ENCODE measurements around the gene ATP2C2. TPM values are rescaled to one million over a fixed set of nuclear protein-coding genes. Genes with fewer than 3 reads are reported as not detected.

Gene ATP2C2
- total RNA-seq, 1 experiment from 2014 or later, result 4.0 TPM

DNA sequence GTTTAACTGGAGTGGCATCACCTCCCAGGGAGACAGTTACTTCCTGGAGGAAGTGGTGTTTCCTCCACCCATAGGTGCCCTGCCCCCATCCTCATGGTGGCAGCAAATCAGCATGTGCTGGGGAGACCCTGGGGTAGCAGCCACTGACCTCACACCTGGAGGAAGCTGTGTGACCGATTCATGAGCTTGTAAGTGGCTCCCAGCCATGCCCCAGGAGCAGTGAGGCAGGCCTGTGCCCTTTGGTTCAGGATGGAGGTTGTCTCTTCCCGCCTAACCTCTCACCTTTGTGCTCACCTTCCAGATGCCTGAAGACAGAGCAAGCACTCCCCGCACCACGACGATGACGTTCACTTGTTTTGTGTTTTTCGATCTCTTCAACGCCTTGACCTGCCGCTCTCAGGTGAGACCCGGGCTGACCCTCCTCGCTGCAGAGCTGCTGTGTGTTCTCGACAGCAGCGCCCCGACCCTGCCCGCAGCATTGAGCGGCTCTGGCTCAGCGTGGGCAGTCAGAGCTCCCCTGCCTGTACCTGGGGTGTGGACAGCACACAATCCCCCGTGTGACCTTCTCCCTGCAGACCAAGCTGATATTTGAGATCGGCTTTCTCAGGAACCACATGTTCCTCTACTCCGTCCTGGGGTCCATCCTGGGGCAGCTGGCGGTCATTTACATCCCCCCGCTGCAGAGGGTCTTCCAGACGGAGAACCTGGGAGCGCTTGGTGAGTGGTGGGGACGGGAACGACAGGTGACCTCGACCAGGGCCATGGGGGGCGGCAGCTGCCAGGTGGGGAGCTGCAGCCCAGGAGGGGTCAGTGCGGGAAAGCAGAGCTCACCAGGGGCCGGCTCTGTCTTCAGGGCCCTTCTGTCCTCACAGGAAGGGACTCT is 93.3 kb downstream of the ATP2C2 start:
- no peak overlapping the region for H3T11ph ChIP-seq (ENCODE audit: low read length)
- no peak overlapping the region for H4K8ac ChIP-seq (replicated peaks; ENCODE audit: insufficient read length, low read depth, low read length)
- H2AFZ ChIP-seq (ENCODE audit: low read length), result no peak overlapping the region
- H3K4me1 ChIP-seq (ENCODE audit: insufficient read depth, low read length), result no peaks in the 10 kb centered on the region
- H2BK120ac ChIP-seq (ENCODE audit: low read depth, low read length, poor library complexity, severe bottlenecking), result no peak overlapping the region
- Mint-ChIP-seq H3K27ac (peak overlapping the region in 2 of 3 experiments; percentile 83 to 90; a peak in 4 of 7 replicates), H3K36me3 (ENCODE audit: insufficient read depth in 1 of 3, low read depth in 3 of 3) (peaks cover 10 to 31% (median 13%) of the 10 kb centered on the region in 3 experiments), H3K4me1 (no peaks in the 10 kb centered on the region), H3K4me3 (no peak overlapping the region), H3K9me3 (peaks cover 5 to 6% of the 10 kb centered on the region in 2 experiments), H3K27me3 (ENCODE audit: low read depth) (no peaks in the 10 kb centered on the region)
- no peak overlapping the region for H4K91ac ChIP-seq (ENCODE audit: insufficient read length, low read depth, low read length)
- DNase-seq, result peak; percentile 26
- H3K4ac ChIP-seq (ENCODE audit: low read depth, low read length), result no peak overlapping the region
- no peak overlapping the region for H3K23ac ChIP-seq (ENCODE audit: insufficient read length, low read depth, low read length)
- H3K9ac ChIP-seq (ENCODE audit: extremely low read depth, insufficient read length, low read length), result no peak overlapping the region
- H2BK5ac ChIP-seq (ENCODE audit: insufficient read length, low read length), result no peak overlapping the region
- H2BK15ac ChIP-seq (ENCODE audit: low read depth, low read length), result no peak overlapping the region
- H3K23me2 ChIP-seq (ENCODE audit: insufficient read length, low read depth, low read length, poor library complexity, severe bottlenecking), result no peaks in the 10 kb centered on the region
- H4K5ac ChIP-seq (ENCODE audit: insufficient read length, low read depth, low read length), result no peak overlapping the region
- no peaks in the 10 kb centered on the region for H3K79me2 ChIP-seq (ENCODE audit: insufficient read depth, low read length)
- H3K14ac ChIP-seq (ENCODE audit: insufficient read depth, low read length), result no peak overlapping the region; the same call in 1 of the 2 replicates
- H3K56ac ChIP-seq (ENCODE audit: insufficient read length, low read depth, low read length), result no peak overlapping the region
- H2AK5ac ChIP-seq (ENCODE audit: insufficient read length, low read length), result no peak overlapping the region
- H3K27ac ChIP-seq (ENCODE audit: insufficient read length, low read depth, low read length), result no peak overlapping the region
- H4K20me1 ChIP-seq (ENCODE audit: control insufficient read depth, insufficient read depth, insufficient read length), result no peaks in the 10 kb centered on the region
- no peak for TF ChIP-seq CTCF (conservative IDR thresholded peaks at IDR 0.05)
- H3K9me3 ChIP-seq (ENCODE audit: control insufficient read depth, low read depth, low read length), result no peaks in the 10 kb centered on the region
- no peak overlapping the region for H3K4me2 ChIP-seq (ENCODE audit: insufficient read depth, insufficient read length, low read length)
- H3K79me1 ChIP-seq (ENCODE audit: insufficient read depth, low read depth, low read length, poor library complexity, severe bottlenecking), result no peaks in the 10 kb centered on the region
- no CpG with 5 or more reads among the region's 30 CpGs for WGBS (ENCODE audit: extremely low coverage, insufficient read length, low lambda C conversion rate)
- no peaks in the 10 kb centered on the region for H3K27me3 ChIP-seq (ENCODE audit: insufficient read depth, low read length)
- no peak overlapping the region for H2BK20ac ChIP-seq (ENCODE audit: low read depth, low read length, poor library complexity, severe bottlenecking)
- no peak overlapping the region for H2BK12ac ChIP-seq (ENCODE audit: insufficient read length, low read depth, low read length)
- no peak overlapping the region for H3K18ac ChIP-seq (ENCODE audit: insufficient read length, low read depth, low read length)

Measured in H9 (cell line).